ENCODE measurements around the gene MAGEB6. TPM values are rescaled to one million over a fixed set of nuclear protein-coding genes. Genes with fewer than 3 reads are reported as not detected.

Gene MAGEB6
- polyA plus RNA-seq (2013, experiment 1 of 2) = not detected
- not detected for polyA plus RNA-seq (2013, experiment 2 of 2)

GRCh38 chrX:26192204-26192603, at the start of gene MAGEB6:
Gene MAGEB6 (plus strand): TSS chrX:26192440. CDS start chrX:26193847, 1,407 bp downstream.
- DNase-seq (ENCODE audit: low spot score) = no peak

GRCh38 chrX:26146024-26146423, 46.2 kb upstream of the MAGEB6 start:
- H3K36me3 ChIP-seq (replicated peaks in 1 of 2; ENCODE audit: control insufficient read depth in 2 of 2, insufficient read depth in 2 of 2, low read length in 2 of 2) = no peaks in the 10 kb centered on the region
- no peak overlapping the region for H3K27ac ChIP-seq (replicated peaks; ENCODE audit: low read length)
- H4K8ac ChIP-seq (ENCODE audit: low read depth, low read length) = no peak overlapping the region
- H2BK15ac ChIP-seq (ENCODE audit: low read length) = no peak overlapping the region
- no peaks in the 10 kb centered on the region for H3K9me3 ChIP-seq (replicated peaks in 1 of 2; ENCODE audit: control insufficient read depth in 2 of 2, insufficient read depth in 1 of 2, low read depth in 1 of 2, low read length in 2 of 2)
- no peak overlapping the region for H2BK5ac ChIP-seq (ENCODE audit: low read length)
- no peak for DNase-seq (ENCODE audit: low spot score)
- no peak overlapping the region for H3K9ac ChIP-seq (ENCODE audit: low read depth, low read length, poor library complexity)
- no peak overlapping the region for H3K4me3 ChIP-seq (ENCODE audit: low read length in 2 of 2)
- no peak overlapping the region for H2AFZ ChIP-seq (ENCODE audit: low read length)
- no peak overlapping the region for H3K4me2 ChIP-seq (ENCODE audit: insufficient read depth, low read length, poor library complexity, severe bottlenecking)
- no CpG with 5 or more reads among the region's 2 CpGs for WGBS, 2 donors (ENCODE audit: extremely low coverage in 2 of 2, insufficient read length in 2 of 2, insufficient replicate concordance in 1 of 2)
- H2AK5ac ChIP-seq (ENCODE audit: low read depth, low read length) = no peak overlapping the region
- H3K23ac ChIP-seq (ENCODE audit: low read depth, low read length, poor library complexity) = no peak overlapping the region
- H2BK12ac ChIP-seq (ENCODE audit: low read length) = no peak overlapping the region
- H2BK120ac ChIP-seq (ENCODE audit: low read depth, low read length) = no peak overlapping the region
- H3K4me1 ChIP-seq (ENCODE audit: control insufficient read depth in 2 of 2, insufficient read depth in 1 of 2, low read depth in 1 of 2, low read length in 2 of 2) = no peaks in the 10 kb centered on the region
- no peak overlapping the region for H4K91ac ChIP-seq (ENCODE audit: low read depth, low read length, poor library complexity)
- no peak overlapping the region for H3K14ac ChIP-seq (ENCODE audit: low read length)
- no peaks in the 10 kb centered on the region for H3K27me3 ChIP-seq (ENCODE audit: control insufficient read depth in 3 of 3, insufficient read depth in 3 of 3, low read depth in 1 of 3, low read length in 3 of 3)
- H3K4ac ChIP-seq (ENCODE audit: low read length) = no peak overlapping the region
- no peaks in the 10 kb centered on the region for H3K79me1 ChIP-seq (ENCODE audit: low read depth, low read length)
- H3K18ac ChIP-seq (ENCODE audit: low read length) = no peak overlapping the region

More at GRCh38 chrX:26192204-26192603, at the start of gene MAGEB6:
- H3K4me3 ChIP-seq (ENCODE audit: low read length in 2 of 2) = no peak within 1 kb of the TSS
- H3K36me3 ChIP-seq (replicated peaks in 1 of 2; ENCODE audit: control insufficient read depth in 2 of 2, insufficient read depth in 2 of 2, low read length in 2 of 2) = no peaks in the 10 kb centered on the region
- no peaks in the 10 kb centered on the region for H3K79me1 ChIP-seq (ENCODE audit: low read depth, low read length)
- no peak within 1 kb of the TSS for H4K91ac ChIP-seq (ENCODE audit: low read depth, low read length, poor library complexity)
- no peak within 1 kb of the TSS for H3K18ac ChIP-seq (ENCODE audit: low read length)
- no peaks in the 10 kb centered on the region for H3K27me3 ChIP-seq (ENCODE audit: control insufficient read depth in 3 of 3, insufficient read depth in 3 of 3, low read depth in 1 of 3, low read length in 3 of 3)
- H3K4me2 ChIP-seq (ENCODE audit: insufficient read depth, low read length, poor library complexity, severe bottlenecking) = no peak within 1 kb of the TSS
- no peak within 1 kb of the TSS for H2BK12ac ChIP-seq (ENCODE audit: low read length)
- no peaks in the 10 kb centered on the region for H3K4me1 ChIP-seq (ENCODE audit: control insufficient read depth in 2 of 2, insufficient read depth in 1 of 2, low read depth in 1 of 2, low read length in 2 of 2)
- no peak within 1 kb of the TSS for H4K8ac ChIP-seq (ENCODE audit: low read depth, low read length)
- no peak within 1 kb of the TSS for H3K4ac ChIP-seq (ENCODE audit: low read length)
- no peak within 1 kb of the TSS for H2BK120ac ChIP-seq (ENCODE audit: low read depth, low read length)
- H2AK5ac ChIP-seq (ENCODE audit: low read depth, low read length) = no peak within 1 kb of the TSS
- H3K14ac ChIP-seq (ENCODE audit: low read length) = no peak within 1 kb of the TSS
- no peak within 1 kb of the TSS for H2BK15ac ChIP-seq (ENCODE audit: low read length)
- peak within 1 kb of the TSS; percentile 55 for H2AFZ ChIP-seq (ENCODE audit: low read length)
- H3K9me3 ChIP-seq (replicated peaks in 1 of 2; ENCODE audit: control insufficient read depth in 2 of 2, insufficient read depth in 1 of 2, low read depth in 1 of 2, low read length in 2 of 2) = no peaks in the 10 kb centered on the region
- no peak within 1 kb of the TSS for H3K9ac ChIP-seq (ENCODE audit: low read depth, low read length, poor library complexity)
- H2BK5ac ChIP-seq (ENCODE audit: low read length) = no peak within 1 kb of the TSS
- WGBS, 2 donors (ENCODE audit: extremely low coverage in 2 of 2, insufficient read length in 2 of 2, insufficient replicate concordance in 1 of 2) = no CpG with 5 or more reads among the region's 17 CpGs
- H3K27ac ChIP-seq (replicated peaks; ENCODE audit: low read length) = no peak within 1 kb of the TSS
- H3K23ac ChIP-seq (ENCODE audit: low read depth, low read length, poor library complexity) = no peak within 1 kb of the TSS

- Histone ChIP-seq H2BK15ac (ENCODE audit: low read length) (no peak within 1 kb of the TSS), H3K18ac (ENCODE audit: low read length) (no peak within 1 kb of the TSS), H2AK5ac (ENCODE audit: low read depth, low read length) (no peak within 1 kb of the TSS), H4K91ac (ENCODE audit: low read depth, low read length, poor library complexity) (no peak within 1 kb of the TSS), H2BK12ac (ENCODE audit: low read length) (no peak within 1 kb of the TSS), H3K79me1 (ENCODE audit: low read depth, low read length) (no peaks in the 10 kb centered on the region), H3K27me3 (ENCODE audit: control insufficient read depth in 3 of 3, insufficient read depth in 3 of 3, low read depth in 1 of 3, low read length in 3 of 3) (no peaks in the 10 kb centered on the region), H2AFZ (ENCODE audit: low read length) (no peak within 1 kb of the TSS), H3K23ac (ENCODE audit: low read depth, low read length, poor library complexity) (no peak within 1 kb of the TSS), H3K9me3 (replicated peaks in 1 of 2; ENCODE audit: control insufficient read depth in 2 of 2, insufficient read depth in 1 of 2, low read depth in 1 of 2, low read length in 2 of 2) (no peaks in the 10 kb centered on the region), H3K36me3 (replicated peaks in 1 of 2; ENCODE audit: control insufficient read depth in 2 of 2, insufficient read depth in 2 of 2, low read length in 2 of 2) (no peaks in the 10 kb centered on the region), H3K4me2 (ENCODE audit: insufficient read depth, low read length, poor library complexity, severe bottlenecking) (no peak within 1 kb of the TSS), H2BK120ac (ENCODE audit: low read depth, low read length) (no peak within 1 kb of the TSS), H3K4me1 (ENCODE audit: control insufficient read depth in 2 of 2, insufficient read depth in 1 of 2, low read depth in 1 of 2, low read length in 2 of 2) (no peaks in the 10 kb centered on the region), H3K27ac (replicated peaks; ENCODE audit: low read length) (no peak within 1 kb of the TSS), H3K4ac (ENCODE audit: low read length) (no peak within 1 kb of the TSS), H4K8ac (ENCODE audit: low read depth, low read length) (no peak within 1 kb of the TSS), H2BK5ac (ENCODE audit: low read length) (no peak within 1 kb of the TSS), H3K9ac (ENCODE audit: low read depth, low read length, poor library complexity) (no peak within 1 kb of the TSS), H3K14ac (ENCODE audit: low read length) (no peak within 1 kb of the TSS), H3K4me3 (ENCODE audit: low read length in 2 of 2) (no peak within 1 kb of the TSS)
- WGBS, 2 donors (ENCODE audit: extremely low coverage in 2 of 2, insufficient read length in 2 of 2, insufficient replicate concordance in 1 of 2) = no CpG with 5 or more reads among the region's 10 CpGs
- no peak for DNase-seq (ENCODE audit: low spot score)
Observed at GRCh38 chrX:26160301-26160700, 31.9 kb upstream of the MAGEB6 start, which contains the start of gene MAGEB6B. Gene MAGEB6B (plus strand): TSS chrX:26160601. CDS start chrX:26160601, 0 bp downstream.

GRCh38 chrX:26203561-26203960, 11.3 kb downstream of the MAGEB6 start:
- H2BK120ac ChIP-seq (ENCODE audit: low read depth, low read length) = no peak overlapping the region
- H3K27me3 ChIP-seq (ENCODE audit: control insufficient read depth in 3 of 3, insufficient read depth in 3 of 3, low read depth in 1 of 3, low read length in 3 of 3) = no peaks in the 10 kb centered on the region
- no peak overlapping the region for H3K9ac ChIP-seq (ENCODE audit: low read depth, low read length, poor library complexity)
- H3K4ac ChIP-seq (ENCODE audit: low read length) = no peak overlapping the region
- no peak overlapping the region for H2AFZ ChIP-seq (ENCODE audit: low read length)
- no peak overlapping the region for H3K27ac ChIP-seq (replicated peaks; ENCODE audit: low read length)
- H3K23ac ChIP-seq (ENCODE audit: low read depth, low read length, poor library complexity) = no peak overlapping the region
- no peak overlapping the region for H4K91ac ChIP-seq (ENCODE audit: low read depth, low read length, poor library complexity)
- no peak overlapping the region for H4K8ac ChIP-seq (ENCODE audit: low read depth, low read length)
- H3K4me3 ChIP-seq (ENCODE audit: low read length in 2 of 2) = no peak overlapping the region
- DNase-seq (ENCODE audit: low spot score) = no peak
- H2BK12ac ChIP-seq (ENCODE audit: low read length) = no peak overlapping the region
- no peak overlapping the region for H3K14ac ChIP-seq (ENCODE audit: low read length)
- H2AK5ac ChIP-seq (ENCODE audit: low read depth, low read length) = no peak overlapping the region
- H3K4me2 ChIP-seq (ENCODE audit: insufficient read depth, low read length, poor library complexity, severe bottlenecking) = no peak overlapping the region
- no peak overlapping the region for H2BK15ac ChIP-seq (ENCODE audit: low read length)
- H3K79me1 ChIP-seq (ENCODE audit: low read depth, low read length) = no peaks in the 10 kb centered on the region
- no peaks in the 10 kb centered on the region for H3K4me1 ChIP-seq (ENCODE audit: control insufficient read depth in 2 of 2, insufficient read depth in 1 of 2, low read depth in 1 of 2, low read length in 2 of 2)
- H3K9me3 ChIP-seq (replicated peaks in 1 of 2; ENCODE audit: control insufficient read depth in 2 of 2, insufficient read depth in 1 of 2, low read depth in 1 of 2, low read length in 2 of 2) = no peaks in the 10 kb centered on the region
- H2BK5ac ChIP-seq (ENCODE audit: low read length) = no peak overlapping the region
- no peaks in the 10 kb centered on the region for H3K36me3 ChIP-seq (replicated peaks in 1 of 2; ENCODE audit: control insufficient read depth in 2 of 2, insufficient read depth in 2 of 2, low read length in 2 of 2)
- no peak overlapping the region for H3K18ac ChIP-seq (ENCODE audit: low read length)

Data from neuronal stem cell (in vitro differentiated cells).